ENCODE measurements around the gene RNGTT. TPM values are rescaled to one million over a fixed set of nuclear protein-coding genes. Genes with fewer than 3 reads are reported as not detected.

The RNGTT gene
- total RNA-seq: 18.2 TPM

DNA sequence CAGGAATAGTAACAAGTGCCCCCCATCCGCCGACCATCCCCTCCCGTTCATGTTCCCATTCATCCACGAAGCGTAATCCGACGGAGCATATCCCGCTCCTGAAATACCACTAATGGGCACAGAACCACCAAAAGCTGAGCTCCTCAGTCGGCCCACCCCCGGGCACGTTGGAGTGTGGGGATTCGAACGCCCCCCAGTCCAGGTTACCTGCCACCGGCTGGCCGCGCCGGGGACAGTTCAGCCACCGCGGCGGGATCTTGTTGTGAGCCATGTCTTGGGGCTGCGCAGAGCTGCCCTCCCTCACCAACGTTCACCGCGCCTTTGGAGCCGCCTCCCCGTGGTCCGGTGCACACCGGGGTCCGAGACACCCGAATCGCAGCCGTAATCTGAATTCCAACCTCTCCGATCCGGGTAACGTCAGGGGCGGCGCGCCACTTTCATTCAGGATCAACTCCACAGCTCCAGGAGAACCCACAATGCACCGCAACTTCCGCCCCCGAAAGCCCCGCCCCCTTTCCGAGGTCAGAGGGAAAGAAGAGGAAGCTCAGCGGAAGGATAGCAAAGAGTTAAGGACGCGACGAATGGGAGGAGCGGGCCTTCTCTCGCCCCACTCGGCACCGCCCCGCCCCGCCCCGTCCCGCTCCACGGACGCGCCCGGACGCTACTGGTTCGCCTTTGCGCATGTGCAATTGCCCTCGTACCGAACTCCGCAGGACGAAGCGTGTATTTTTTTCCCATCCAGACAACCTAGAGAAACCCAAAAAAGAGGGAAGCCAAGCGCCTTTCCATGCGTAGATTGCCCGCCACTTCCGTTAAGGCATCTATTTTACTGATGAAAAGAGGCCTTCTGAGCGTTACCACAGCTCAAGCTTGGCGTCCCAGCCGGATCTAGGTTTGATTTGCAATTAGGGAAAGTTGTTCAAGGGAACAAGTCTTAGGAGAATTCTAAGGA lies at the start of gene RNGTT:
Gene RNGTT, minus strand, starts transcription at position 480 of the 952 bp plus-strand sequence. Its CDS starts 209 bp downstream, at position 271.
- TF ChIP-seq POLR2AphosphoS5 (IDR thresholded peaks at IDR 0.05; ENCODE audit: insufficient read depth in 1 of 2, low read depth in 1 of 2) (peak; percentile 82 to 96), POLR2A (IDR thresholded peaks at IDR 0.05) (peak in 1 of 2 donors; percentile 19)
- TF ChIP-seq, protein P1, sequence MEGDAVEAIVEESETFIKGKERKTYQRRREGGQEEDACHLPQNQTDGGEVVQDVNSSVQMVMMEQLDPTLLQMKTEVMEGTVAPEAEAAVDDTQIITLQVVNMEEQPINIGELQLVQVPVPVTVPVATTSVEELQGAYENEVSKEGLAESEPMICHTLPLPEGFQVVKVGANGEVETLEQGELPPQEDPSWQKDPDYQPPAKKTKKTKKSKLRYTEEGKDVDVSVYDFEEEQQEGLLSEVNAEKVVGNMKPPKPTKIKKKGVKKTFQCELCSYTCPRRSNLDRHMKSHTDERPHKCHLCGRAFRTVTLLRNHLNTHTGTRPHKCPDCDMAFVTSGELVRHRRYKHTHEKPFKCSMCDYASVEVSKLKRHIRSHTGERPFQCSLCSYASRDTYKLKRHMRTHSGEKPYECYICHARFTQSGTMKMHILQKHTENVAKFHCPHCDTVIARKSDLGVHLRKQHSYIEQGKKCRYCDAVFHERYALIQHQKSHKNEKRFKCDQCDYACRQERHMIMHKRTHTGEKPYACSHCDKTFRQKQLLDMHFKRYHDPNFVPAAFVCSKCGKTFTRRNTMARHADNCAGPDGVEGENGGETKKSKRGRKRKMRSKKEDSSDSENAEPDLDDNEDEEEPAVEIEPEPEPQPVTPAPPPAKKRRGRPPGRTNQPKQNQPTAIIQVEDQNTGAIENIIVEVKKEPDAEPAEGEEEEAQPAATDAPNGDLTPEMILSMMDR (IDR thresholded peaks at IDR 0.05): no peak

GRCh38 chr6:89011436-89011835 lies 48.0 kb upstream of the RNGTT start:
- Histone ChIP-seq H3K36me3 (no peaks in the 10 kb centered on the region), H3K27ac (no peak overlapping the region), H3K9me3 (no peaks in the 10 kb centered on the region), H3K4me3 (no peak overlapping the region), H3K27me3 (no peaks in the 10 kb centered on the region), H3K4me1 (peaks cover 11% of the 10 kb centered on the region)
- TF ChIP-seq, protein P1 (IDR thresholded peaks at IDR 0.05): no peak
- TF ChIP-seq POLR2AphosphoS5 (IDR thresholded peaks at IDR 0.05; ENCODE audit: insufficient read depth in 1 of 2, low read depth in 1 of 2) (no peak), POLR2A (IDR thresholded peaks at IDR 0.05) (no peak)
- no peak for DNase-seq (ENCODE audit: extremely low spot score in 2 of 2)
- intact Hi-C loops (cut with DNase I): no loop called here

More for the DNA sequence above, at the start of gene RNGTT:
- H3K4me1 ChIP-seq: peaks cover 23% of the 10 kb centered on the region
- intact Hi-C loops (cut with DNase I): no loop called here
- no peaks in the 10 kb centered on the region for H3K27me3 ChIP-seq
- DNase-seq (ENCODE audit: extremely low spot score in 2 of 2): peak in 1 of 2 donors; percentile 98
- H3K9me3 ChIP-seq: no peaks in the 10 kb centered on the region
- peak within 1 kb of the TSS; percentile 65 to 92 for H3K4me3 ChIP-seq
- H3K36me3 ChIP-seq: no peaks in the 10 kb centered on the region
- peak within 1 kb of the TSS; percentile 81 for H3K27ac ChIP-seq

DNA sequence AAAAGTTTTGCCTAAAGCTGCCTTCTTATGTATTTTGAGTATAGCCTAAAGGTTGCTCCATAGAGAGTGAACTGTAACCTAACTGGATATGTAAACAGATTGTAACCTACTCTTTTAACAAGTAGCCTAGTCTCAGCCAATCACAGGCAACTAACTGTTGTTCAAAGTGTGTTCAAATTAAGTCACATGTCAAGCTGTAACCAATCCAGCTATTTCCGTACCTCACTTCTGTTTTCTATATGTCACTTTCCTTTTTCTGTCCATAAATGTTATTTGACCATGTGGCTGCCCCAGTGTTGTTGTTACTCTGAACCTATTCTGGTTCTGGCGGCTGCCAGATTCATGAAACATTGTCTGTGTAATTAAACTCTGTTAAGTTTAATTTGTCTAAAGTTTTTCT lies 47.4 kb upstream of the RNGTT start:
- Histone ChIP-seq H3K4me3 (no peak overlapping the region), H3K27ac (no peak overlapping the region), H3K36me3 (no peaks in the 10 kb centered on the region), H3K9me3 (no peaks in the 10 kb centered on the region), H3K27me3 (no peaks in the 10 kb centered on the region), H3K4me1 (peaks cover 11% of the 10 kb centered on the region)
- no peak for DNase-seq (ENCODE audit: extremely low spot score in 2 of 2)
- TF ChIP-seq POLR2A (IDR thresholded peaks at IDR 0.05): no peak
- TF ChIP-seq, protein P1 (IDR thresholded peaks at IDR 0.05): no peak
- TF ChIP-seq POLR2AphosphoS5 (IDR thresholded peaks at IDR 0.05; ENCODE audit: insufficient read depth in 1 of 2, low read depth in 1 of 2): no peak
- intact Hi-C loops (cut with DNase I): no loop called here

GRCh38 chr6:89009624-89010059 lies 46.2 kb upstream of the RNGTT start:
- Histone ChIP-seq H3K9me3 (no peaks in the 10 kb centered on the region), H3K27ac (no peak overlapping the region), H3K4me1 (peaks cover 11% of the 10 kb centered on the region), H3K4me3 (no peak overlapping the region), H3K36me3 (no peaks in the 10 kb centered on the region), H3K27me3 (no peaks in the 10 kb centered on the region)
- no peak for DNase-seq (ENCODE audit: extremely low spot score in 2 of 2)
- TF ChIP-seq, protein P1 (IDR thresholded peaks at IDR 0.05): no peak
- TF ChIP-seq POLR2A (IDR thresholded peaks at IDR 0.05) (no peak), POLR2AphosphoS5 (IDR thresholded peaks at IDR 0.05; ENCODE audit: insufficient read depth in 1 of 2, low read depth in 1 of 2) (no peak)
- intact Hi-C loops (cut with DNase I): no loop called here

Measured in vagina (tissue), 2 donors.